K562 (cell line): ENCODE measurements around the gene KLHL28. TPM values are rescaled to one million over a fixed set of nuclear protein-coding genes. Genes with fewer than 3 reads are reported as not detected.

Source experiments
- BDP1 ChIP-seq: IDR thresholded peaks from 3 replicates; pipeline ENCODE4 v1.6.1; 2011; ENCODE audit not compliant: insufficient read length, insufficient read depth
- IRF2 ChIP-seq: sonication (generic); formaldehyde crosslinking; IDR thresholded peaks from 2 replicates; pipeline ENCODE4 v1.8.1; 2022; ENCODE audit warnings: mild to moderate bottlenecking, missing genetic modification reagents
- PCBP2 ChIP-seq: fragments of 200-400 bp; formaldehyde crosslinking; IDR thresholded peaks from 2 replicates; pipeline ENCODE4 v1.6.1; 2018; ENCODE audit warnings: low read length, low read depth, mild to moderate bottlenecking, moderate library complexity; ENCODE audit not compliant: poor library complexity, severe bottlenecking
- POLR2AphosphoS5 ChIP-seq: IDR thresholded peaks from 2 replicates; pipeline ENCODE4 v1.6.1; 2011; ENCODE audit warnings: mild to moderate bottlenecking, low read depth, low read length, moderate library complexity; ENCODE audit not compliant: control insufficient read depth, insufficient read depth
- SMARCC2 ChIP-seq: fragments of 450-650 bp; IDR thresholded peaks from 2 replicates; pipeline ENCODE4 v1.6.1; 2017; ENCODE audit warnings: antibody characterized with exemption, moderate library complexity, mild to moderate bottlenecking, low read depth
- ZNF407 ChIP-seq: fragments of 450-650 bp; IDR thresholded peaks from 2 replicates; pipeline ENCODE4 v1.6.1; 2016; ENCODE audit warnings: low read depth
- polyA plus RNA-seq, 8 experiments: library from polyadenylated mRNA; depleted of rRNA in 4 of 8; stranded (reverse) in 5 of 8; unstranded in 3 of 8; fragments of >200 nt; fragmentation: Nextera tagmentation in 2 of 8; fragmentation: Illumina TruSeq in 1 of 8; extraction: Ambion mirVana in 2 of 8; extraction: Trizol in 1 of 8; gene quantifications; 2 replicates each; pipeline versions ENCODE4 v1.2.1 to v1.2.3, GENCODE V29; 2011 to 2014; ENCODE audit warnings: inconsistent platforms in 1 of 8, missing spikeins in 1 of 8
- total RNA-seq, 7 experiments: library from RNA; depleted of rRNA in 6 of 7; stranded (reverse); fragments of >200 nt in 6 of 7; fragmentation: Illumina TruSeq in 2 of 7; extraction: Trizol in 2 of 7; gene quantifications; 2 replicates each; pipeline versions ENCODE4 v1.2.1 to v1.2.3, GENCODE V29; 2011 to 2021; ENCODE audit warnings: low replicate concordance in 1 of 7
- TF ChIP-seq, protein P1 (sequence below): sonication (generic); formaldehyde crosslinking; IDR thresholded peaks from 2 replicates; pipeline ENCODE4 v1.8.0; 2022; ENCODE audit warnings: mild to moderate bottlenecking, missing genetic modification reagents
- TF ChIP-seq, protein P2 (sequence below), 2 experiments: fragments of 450-650 bp; IDR thresholded peaks; 2 replicates each; pipeline ENCODE4 v1.6.1; 2018; ENCODE audit warnings: mild to moderate bottlenecking in 2 of 2, low read depth in 1 of 2; ENCODE audit not compliant: partially characterized antibody in 2 of 2

Gene KLHL28
- total and polyA plus RNA-seq, 9 of the 15 experiments (the other 6 are each of a cell fraction or from before 2014, with no cell fraction given) = 1.1 to 7.5 (median 4.7) TPM

DNA sequence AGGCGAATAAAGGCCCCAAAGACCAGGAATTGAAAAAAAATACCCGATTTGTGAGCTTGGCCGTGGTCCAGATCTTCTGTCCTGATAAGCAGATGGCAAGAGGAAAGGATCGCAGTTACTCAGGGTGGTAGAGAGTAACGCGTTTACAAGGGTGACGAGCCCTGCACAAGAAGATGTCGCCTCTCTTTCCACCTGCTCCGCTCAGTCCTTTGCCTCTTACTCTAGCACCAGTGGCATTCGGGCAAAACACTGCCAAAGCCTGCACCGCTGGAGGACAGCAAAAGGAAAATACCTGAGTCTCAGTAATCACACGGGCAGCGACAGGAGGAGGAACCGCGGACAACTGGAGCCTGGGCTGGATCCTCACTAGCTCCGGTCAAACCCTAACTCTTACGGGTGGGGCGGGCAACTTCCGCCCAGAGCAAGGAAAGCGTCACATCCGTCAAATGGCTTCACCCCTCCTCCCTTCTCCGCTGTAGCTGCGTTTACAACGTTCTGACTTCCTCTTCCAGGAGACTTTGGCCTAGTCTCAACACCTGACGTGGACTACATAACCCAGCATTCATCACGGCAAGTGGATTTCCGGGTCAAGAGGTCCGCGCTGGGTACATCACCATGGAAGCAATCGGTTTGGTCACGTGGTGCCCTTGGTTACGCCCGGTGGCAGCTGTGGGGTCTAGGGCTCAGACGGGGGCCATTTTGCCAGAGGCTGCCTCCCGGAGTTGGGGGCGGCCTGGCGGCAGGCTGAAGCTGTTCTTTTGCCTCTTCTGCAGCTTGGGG is at the start of gene KLHL28, which contains the start of gene TOGARAM1 (continued):
- TF ChIP-seq ZNF407 (0 out of 2 replicates have a peak, but pooled peaks have one; percentile 31), PCBP2 (no peak), BDP1 (no peak), POLR2AphosphoS5 (peak; percentile 75), IRF2 (CRISPR knock-in tag) (no peak), SMARCC2 (no peak)
- TF ChIP-seq, protein P1, sequence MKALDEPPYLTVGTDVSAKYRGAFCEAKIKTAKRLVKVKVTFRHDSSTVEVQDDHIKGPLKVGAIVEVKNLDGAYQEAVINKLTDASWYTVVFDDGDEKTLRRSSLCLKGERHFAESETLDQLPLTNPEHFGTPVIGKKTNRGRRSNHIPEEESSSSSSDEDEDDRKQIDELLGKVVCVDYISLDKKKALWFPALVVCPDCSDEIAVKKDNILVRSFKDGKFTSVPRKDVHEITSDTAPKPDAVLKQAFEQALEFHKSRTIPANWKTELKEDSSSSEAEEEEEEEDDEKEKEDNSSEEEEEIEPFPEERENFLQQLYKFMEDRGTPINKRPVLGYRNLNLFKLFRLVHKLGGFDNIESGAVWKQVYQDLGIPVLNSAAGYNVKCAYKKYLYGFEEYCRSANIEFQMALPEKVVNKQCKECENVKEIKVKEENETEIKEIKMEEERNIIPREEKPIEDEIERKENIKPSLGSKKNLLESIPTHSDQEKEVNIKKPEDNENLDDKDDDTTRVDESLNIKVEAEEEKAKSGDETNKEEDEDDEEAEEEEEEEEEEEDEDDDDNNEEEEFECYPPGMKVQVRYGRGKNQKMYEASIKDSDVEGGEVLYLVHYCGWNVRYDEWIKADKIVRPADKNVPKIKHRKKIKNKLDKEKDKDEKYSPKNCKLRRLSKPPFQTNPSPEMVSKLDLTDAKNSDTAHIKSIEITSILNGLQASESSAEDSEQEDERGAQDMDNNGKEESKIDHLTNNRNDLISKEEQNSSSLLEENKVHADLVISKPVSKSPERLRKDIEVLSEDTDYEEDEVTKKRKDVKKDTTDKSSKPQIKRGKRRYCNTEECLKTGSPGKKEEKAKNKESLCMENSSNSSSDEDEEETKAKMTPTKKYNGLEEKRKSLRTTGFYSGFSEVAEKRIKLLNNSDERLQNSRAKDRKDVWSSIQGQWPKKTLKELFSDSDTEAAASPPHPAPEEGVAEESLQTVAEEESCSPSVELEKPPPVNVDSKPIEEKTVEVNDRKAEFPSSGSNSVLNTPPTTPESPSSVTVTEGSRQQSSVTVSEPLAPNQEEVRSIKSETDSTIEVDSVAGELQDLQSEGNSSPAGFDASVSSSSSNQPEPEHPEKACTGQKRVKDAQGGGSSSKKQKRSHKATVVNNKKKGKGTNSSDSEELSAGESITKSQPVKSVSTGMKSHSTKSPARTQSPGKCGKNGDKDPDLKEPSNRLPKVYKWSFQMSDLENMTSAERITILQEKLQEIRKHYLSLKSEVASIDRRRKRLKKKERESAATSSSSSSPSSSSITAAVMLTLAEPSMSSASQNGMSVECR (CRISPR knock-in tag) = no peak; the same call in 1 of the 2 replicates
- TF ChIP-seq, protein P2, sequence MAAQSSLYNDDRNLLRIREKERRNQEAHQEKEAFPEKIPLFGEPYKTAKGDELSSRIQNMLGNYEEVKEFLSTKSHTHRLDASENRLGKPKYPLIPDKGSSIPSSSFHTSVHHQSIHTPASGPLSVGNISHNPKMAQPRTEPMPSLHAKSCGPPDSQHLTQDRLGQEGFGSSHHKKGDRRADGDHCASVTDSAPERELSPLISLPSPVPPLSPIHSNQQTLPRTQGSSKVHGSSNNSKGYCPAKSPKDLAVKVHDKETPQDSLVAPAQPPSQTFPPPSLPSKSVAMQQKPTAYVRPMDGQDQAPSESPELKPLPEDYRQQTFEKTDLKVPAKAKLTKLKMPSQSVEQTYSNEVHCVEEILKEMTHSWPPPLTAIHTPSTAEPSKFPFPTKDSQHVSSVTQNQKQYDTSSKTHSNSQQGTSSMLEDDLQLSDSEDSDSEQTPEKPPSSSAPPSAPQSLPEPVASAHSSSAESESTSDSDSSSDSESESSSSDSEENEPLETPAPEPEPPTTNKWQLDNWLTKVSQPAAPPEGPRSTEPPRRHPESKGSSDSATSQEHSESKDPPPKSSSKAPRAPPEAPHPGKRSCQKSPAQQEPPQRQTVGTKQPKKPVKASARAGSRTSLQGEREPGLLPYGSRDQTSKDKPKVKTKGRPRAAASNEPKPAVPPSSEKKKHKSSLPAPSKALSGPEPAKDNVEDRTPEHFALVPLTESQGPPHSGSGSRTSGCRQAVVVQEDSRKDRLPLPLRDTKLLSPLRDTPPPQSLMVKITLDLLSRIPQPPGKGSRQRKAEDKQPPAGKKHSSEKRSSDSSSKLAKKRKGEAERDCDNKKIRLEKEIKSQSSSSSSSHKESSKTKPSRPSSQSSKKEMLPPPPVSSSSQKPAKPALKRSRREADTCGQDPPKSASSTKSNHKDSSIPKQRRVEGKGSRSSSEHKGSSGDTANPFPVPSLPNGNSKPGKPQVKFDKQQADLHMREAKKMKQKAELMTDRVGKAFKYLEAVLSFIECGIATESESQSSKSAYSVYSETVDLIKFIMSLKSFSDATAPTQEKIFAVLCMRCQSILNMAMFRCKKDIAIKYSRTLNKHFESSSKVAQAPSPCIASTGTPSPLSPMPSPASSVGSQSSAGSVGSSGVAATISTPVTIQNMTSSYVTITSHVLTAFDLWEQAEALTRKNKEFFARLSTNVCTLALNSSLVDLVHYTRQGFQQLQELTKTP (IDR thresholded peaks at IDR 0.05; ENCODE audit: low read depth in 1 of 2, partially characterized antibody in 2 of 2) = peak in 1 of 2 experiments; percentile 79
